Stimulated activated naive CD8-positive, alpha-beta T cell treated with anti-CD3 and anti-CD28 coated beads, Interleukin-15, Interleukin-2, amounts not matched to agents 100 ng/mL and 50 ng/mL, for 24 hours (primary cell): ENCODE data around the gene ROM1.
"Not testable (repeated sequence)": the region's sequence is repeated elsewhere in the genome, so short reads cannot be mapped to it uniquely, and the experiment has no call there.

Source experiments
- H3K27ac Mint-ChIP-seq: one replicate; pipeline ENCODE4 v1.8.0; 2021; ENCODE audit warnings: mild to moderate bottlenecking, mixed read lengths
- H3K27me3 Mint-ChIP-seq: one replicate; pipeline ENCODE4 v1.8.0; 2021; ENCODE audit warnings: mixed read lengths
- H3K36me3 Mint-ChIP-seq: one replicate; pipeline ENCODE4 v1.8.0; 2021; ENCODE audit warnings: low read depth, mixed read lengths
- H3K4me1 Mint-ChIP-seq: one replicate; pipeline ENCODE4 v1.8.0; 2021; ENCODE audit warnings: low read depth, mixed read lengths
- H3K4me3 Mint-ChIP-seq: one replicate; pipeline ENCODE4 v1.8.0; 2021; ENCODE audit warnings: mild to moderate bottlenecking, mixed read lengths
- H3K9me3 Mint-ChIP-seq: one replicate; pipeline ENCODE4 v1.8.0; 2021; ENCODE audit warnings: mixed read lengths

ROM1 gene

DNA sequence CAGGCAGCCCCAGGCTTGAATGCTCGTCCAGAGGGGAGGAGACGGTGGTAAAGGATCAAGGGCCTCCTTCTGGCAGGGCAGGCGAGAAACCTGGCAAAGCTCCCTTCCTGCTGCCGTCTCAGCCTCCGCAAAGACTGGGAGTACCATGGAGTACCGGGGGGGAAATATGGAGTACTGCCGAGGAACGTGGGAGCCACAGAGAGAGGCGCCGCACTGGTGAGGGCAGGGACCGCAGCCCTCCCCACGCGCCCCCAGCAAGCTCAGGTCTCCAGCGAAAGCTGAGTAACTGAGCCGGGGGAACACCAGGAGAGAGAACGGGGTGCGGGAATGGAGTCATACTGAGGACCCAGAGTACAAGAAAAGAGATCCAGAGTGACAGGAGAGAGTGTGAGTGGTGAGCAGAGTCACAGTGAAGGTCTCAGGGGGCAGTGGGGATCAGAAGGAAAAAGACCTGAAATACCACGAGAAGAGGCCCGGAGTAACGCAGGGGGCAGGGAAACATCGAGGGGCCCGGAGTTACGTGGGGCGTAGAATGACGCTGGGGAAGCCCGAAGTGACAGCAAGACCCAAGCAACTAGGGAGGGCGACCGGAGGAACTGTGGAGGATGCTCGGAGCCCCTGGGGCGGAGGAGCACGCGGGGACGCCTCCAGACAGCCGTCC is 1.2 kb upstream of the ROM1 start:
- Mint-ChIP-seq H3K36me3 (peaks cover 41% of the 10 kb centered on the region), H3K4me3 (peak overlapping the region; percentile 95), H3K27ac (peak overlapping the region; percentile 100), H3K9me3 (no peaks in the 10 kb centered on the region), H3K4me1 (peaks cover 53% of the 10 kb centered on the region), H3K27me3 (no peaks in the 10 kb centered on the region)

DNA sequence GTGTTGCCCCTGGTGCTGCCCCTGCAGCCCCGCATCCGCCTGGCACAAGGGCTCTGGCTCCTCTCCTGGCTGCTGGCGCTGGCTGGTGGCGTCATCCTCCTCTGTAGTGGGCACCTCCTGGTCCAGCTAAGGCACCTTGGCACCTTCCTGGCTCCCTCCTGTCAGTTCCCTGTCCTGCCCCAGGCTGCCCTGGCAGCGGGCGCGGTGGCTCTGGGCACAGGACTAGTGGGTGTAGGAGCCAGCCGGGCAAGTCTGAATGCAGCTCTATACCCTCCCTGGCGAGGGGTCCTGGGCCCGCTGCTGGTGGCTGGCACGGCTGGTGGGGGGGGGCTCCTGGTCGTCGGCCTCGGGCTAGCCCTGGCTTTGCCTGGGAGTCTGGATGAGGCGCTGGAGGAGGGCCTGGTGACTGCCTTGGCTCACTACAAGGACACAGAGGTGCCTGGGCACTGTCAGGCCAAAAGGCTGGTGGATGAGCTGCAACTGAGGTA is 278 bp downstream of the ROM1 start:
- Mint-ChIP-seq H3K4me1 (peaks cover 45% of the 10 kb centered on the region), H3K27ac (peak overlapping the region; percentile 88), H3K27me3 (no peaks in the 10 kb centered on the region), H3K36me3 (peaks cover 28% of the 10 kb centered on the region), H3K9me3 (no peaks in the 10 kb centered on the region), H3K4me3 (no peak overlapping the region)

GRCh38 chr11:62614275-62614674 is 1.2 kb downstream of the ROM1 start:
- no peaks in the 10 kb centered on the region for H3K27me3 Mint-ChIP-seq
- H3K4me3 Mint-ChIP-seq: no peak overlapping the region
- H3K27ac Mint-ChIP-seq: peak overlapping the region; percentile 88
- peaks cover 43% of the 10 kb centered on the region for H3K4me1 Mint-ChIP-seq
- H3K36me3 Mint-ChIP-seq: peaks cover 28% of the 10 kb centered on the region
- H3K9me3 Mint-ChIP-seq: no peaks in the 10 kb centered on the region

GRCh38 chr11:62615521-62615920 is 2.5 kb downstream of the ROM1 start:
- Mint-ChIP-seq H3K4me1 (peaks cover 44% of the 10 kb centered on the region), H3K27me3 (no peaks in the 10 kb centered on the region), H3K9me3 (no peaks in the 10 kb centered on the region), H3K4me3 (no peak overlapping the region), H3K36me3 (peaks cover 21% of the 10 kb centered on the region), H3K27ac (no peak overlapping the region)

- H3K4me1 Mint-ChIP-seq: peaks cover 42% of the 10 kb centered on the region
These were observed 3.9 kb downstream of the ROM1 start for GRCh38 chr11:62616957-62617356.

GRCh38 chr11:62621027-62621566 is 8.0 kb downstream of the ROM1 start:
- Mint-ChIP-seq H3K27me3 (no peaks in the 10 kb centered on the region), H3K4me1 (peaks cover 32% of the 10 kb centered on the region), H3K36me3 (peaks cover 47% of the 10 kb centered on the region), H3K9me3 (no peaks in the 10 kb centered on the region), H3K4me3 (peak overlapping the region; percentile 93), H3K27ac (peak overlapping the region; percentile 93)

More at GRCh38 chr11:62616957-62617356, 3.9 kb downstream of the ROM1 start:
- not testable (repeated sequence) for H3K4me3 Mint-ChIP-seq, H3K27ac Mint-ChIP-seq, H3K9me3 Mint-ChIP-seq, H3K27me3 Mint-ChIP-seq
- peaks cover 28% of the 10 kb centered on the region for H3K36me3 Mint-ChIP-seq

- no peaks in the 10 kb centered on the region for H3K9me3 Mint-ChIP-seq
- peak within 1 kb of the TSS; percentile 93 for H3K4me3 Mint-ChIP-seq
- H3K4me1 Mint-ChIP-seq: peaks cover 32% of the 10 kb centered on the region
- peaks cover 50% of the 10 kb centered on the region for H3K36me3 Mint-ChIP-seq
- no peaks in the 10 kb centered on the region for H3K27me3 Mint-ChIP-seq
- peak within 1 kb of the TSS; percentile 93 for H3K27ac Mint-ChIP-seq
These were observed 8.8 kb downstream of the ROM1 start, which contains the start of gene B3GAT3 for GRCh38 chr11:62621567-62622470. TSS of gene B3GAT3 (minus strand) at chr11:62621986. CDS start at chr11:62621947, 39 bp downstream.

DNA sequence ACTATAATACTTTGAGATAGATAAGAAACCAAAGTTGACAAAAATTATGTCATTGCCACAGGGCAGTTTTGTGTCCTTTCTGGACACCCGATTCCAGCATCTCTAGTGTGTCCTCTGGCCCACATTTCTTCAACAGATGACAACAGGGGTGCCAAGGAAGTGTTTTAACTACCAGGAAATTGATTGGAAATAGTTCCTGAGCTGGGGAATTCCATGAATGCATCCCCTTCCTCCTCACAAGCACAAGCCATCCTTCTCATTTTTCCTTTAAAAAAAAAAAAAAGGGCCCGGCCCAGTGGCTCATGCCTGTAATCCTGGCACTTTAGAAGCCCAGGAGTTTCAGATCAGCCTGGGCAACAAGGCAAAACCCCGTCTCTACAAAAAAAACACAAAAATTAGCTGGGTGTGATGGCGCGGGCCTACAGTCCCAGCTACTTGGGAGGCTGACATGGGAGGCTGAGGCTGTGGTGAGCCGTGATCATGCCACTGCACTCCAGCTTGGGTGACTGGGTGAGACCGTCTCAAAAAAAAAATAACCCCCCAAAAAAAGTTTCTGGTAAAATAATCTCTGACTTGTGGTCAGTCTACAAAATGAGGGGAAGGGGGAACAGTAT is 9.5 kb downstream of the ROM1 start:
- peak overlapping the region; percentile 90 for H3K27ac Mint-ChIP-seq
- peaks cover 55% of the 10 kb centered on the region for H3K36me3 Mint-ChIP-seq

DNA sequence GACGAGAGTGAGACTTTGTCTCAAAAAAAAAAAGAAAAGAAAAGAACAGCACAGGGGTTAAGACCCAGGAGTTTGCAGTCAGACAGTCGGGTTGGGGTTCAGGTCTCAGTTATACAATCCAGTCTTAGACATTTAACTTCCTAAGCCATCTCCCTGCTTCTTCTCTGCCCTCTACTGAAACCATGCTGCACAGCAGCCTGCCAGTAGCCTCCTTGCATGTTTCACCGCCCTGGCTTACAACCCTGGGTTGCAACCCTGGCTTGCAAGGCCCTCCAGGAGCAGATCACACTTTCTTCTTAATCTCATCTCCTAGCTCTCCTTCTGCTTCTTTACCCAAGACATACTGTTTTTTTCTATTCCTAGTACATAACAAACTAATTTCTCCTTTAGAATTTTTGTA is 14.7 kb downstream of the ROM1 start:
- Mint-ChIP-seq H3K36me3 (peaks cover 72% of the 10 kb centered on the region), H3K27ac (peak overlapping the region; percentile 1), H3K9me3 (no peaks in the 10 kb centered on the region), H3K27me3 (no peaks in the 10 kb centered on the region), H3K4me3 (no peak overlapping the region), H3K4me1 (no peaks in the 10 kb centered on the region)

More for the DNA sequence above, 9.5 kb downstream of the ROM1 start:
- Mint-ChIP-seq H3K4me1 (peaks cover 32% of the 10 kb centered on the region), H3K9me3 (no peaks in the 10 kb centered on the region), H3K27me3 (no peaks in the 10 kb centered on the region), H3K4me3 (peak overlapping the region; percentile 78)

DNA sequence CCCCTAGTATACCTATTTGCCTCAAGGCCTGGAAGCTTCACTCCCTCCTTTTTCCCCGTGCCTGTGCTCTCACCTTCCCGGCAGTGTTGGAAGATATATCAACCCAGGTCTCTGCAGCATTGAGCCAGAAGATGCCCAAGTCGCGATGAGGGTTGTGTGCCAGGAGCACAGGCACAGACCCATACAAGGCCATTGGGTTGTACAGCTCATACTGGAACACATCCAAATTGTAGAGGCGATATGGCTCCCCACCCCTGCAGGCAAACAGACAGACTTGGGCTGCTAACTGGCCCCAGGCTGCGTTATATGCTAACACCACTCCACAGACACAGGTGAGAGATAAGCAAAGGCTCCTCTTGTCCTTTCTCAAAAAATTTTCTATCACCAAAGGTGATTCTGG is 19.4 kb downstream of the ROM1 start:
- Mint-ChIP-seq H3K27me3 (no peaks in the 10 kb centered on the region), H3K36me3 (peaks cover 81% of the 10 kb centered on the region), H3K4me1 (peaks cover 16% of the 10 kb centered on the region), H3K9me3 (no peaks in the 10 kb centered on the region), H3K4me3 (no peak overlapping the region), H3K27ac (no peak overlapping the region)

- Mint-ChIP-seq H3K36me3 (peaks cover 35% of the 10 kb centered on the region), H3K27ac (peak overlapping the region; percentile 68)
These were observed 31.2 kb downstream of the ROM1 start for GRCh38 chr11:62644220-62644619.

DNA sequence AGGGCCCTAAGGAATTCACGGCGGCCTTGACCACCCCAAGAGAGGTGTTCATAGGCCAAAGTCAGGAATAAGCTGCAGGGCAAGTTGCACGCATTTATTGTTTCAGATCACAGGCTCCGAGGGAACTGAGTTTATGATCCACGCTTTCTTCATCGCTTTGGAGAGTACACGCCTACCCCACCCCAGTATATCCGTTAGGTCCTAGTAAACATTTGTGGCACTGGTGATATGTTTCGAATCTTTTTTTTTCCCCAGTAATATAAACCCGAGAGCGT is 32.6 kb downstream of the ROM1 start:
- Mint-ChIP-seq H3K9me3 (no peaks in the 10 kb centered on the region), H3K4me3 (peak overlapping the region; percentile 100), H3K36me3 (peaks cover 31% of the 10 kb centered on the region), H3K27me3 (no peaks in the 10 kb centered on the region), H3K4me1 (peaks cover 44% of the 10 kb centered on the region), H3K27ac (peak overlapping the region; percentile 99)

More at GRCh38 chr11:62644220-62644619, 31.2 kb downstream of the ROM1 start:
- H3K27me3 Mint-ChIP-seq: no peaks in the 10 kb centered on the region
- H3K4me3 Mint-ChIP-seq: peak overlapping the region; percentile 43
- H3K4me1 Mint-ChIP-seq: peaks cover 53% of the 10 kb centered on the region
- no peaks in the 10 kb centered on the region for H3K9me3 Mint-ChIP-seq

GRCh38 chr11:62645946-62646824 is 33.1 kb downstream of the ROM1 start, which contains the start of gene GANAB:
TSS of gene GANAB (minus strand) at chr11:62646613. CDS start at chr11:62646599, 14 bp downstream.
- peaks cover 42% of the 10 kb centered on the region for H3K4me1 Mint-ChIP-seq
- H3K9me3 Mint-ChIP-seq: no peaks in the 10 kb centered on the region
- H3K36me3 Mint-ChIP-seq: peaks cover 27% of the 10 kb centered on the region
- peak within 1 kb of the TSS; percentile 99 for H3K27ac Mint-ChIP-seq
- no peaks in the 10 kb centered on the region for H3K27me3 Mint-ChIP-seq
- peak within 1 kb of the TSS; percentile 100 for H3K4me3 Mint-ChIP-seq
